ENCODE results near the gene HK3. TPM values are rescaled to one million over a fixed set of nuclear protein-coding genes. Genes with fewer than 3 reads are reported as not detected.

HK3 gene
- total and polyA plus RNA-seq, 2 experiments from 2014 or later, result not detected

DNA sequence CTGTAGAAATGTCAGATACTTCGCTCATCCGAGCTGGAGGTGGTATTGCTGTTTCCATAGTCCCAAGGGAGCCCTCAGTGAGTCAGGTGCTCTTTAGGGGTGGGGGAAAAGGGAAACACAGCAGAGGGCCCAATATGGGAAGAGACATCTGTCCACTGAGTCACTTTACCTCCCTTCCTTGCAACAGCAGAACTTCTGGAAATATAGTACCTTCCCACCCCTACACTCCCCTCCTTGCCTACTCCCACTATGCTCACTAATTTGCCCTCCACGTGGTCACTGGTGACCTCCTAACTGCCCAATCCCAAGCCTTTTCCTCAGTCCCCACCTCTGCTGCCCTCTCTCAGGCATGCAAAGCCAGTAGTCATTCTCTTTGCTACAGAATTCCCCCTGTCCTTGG is 1.9 kb downstream of the HK3 start (continued):
- TF ChIP-seq POLR2AphosphoS5 (IDR thresholded peaks at IDR 0.05; ENCODE audit: low read depth), result no peak

DNA sequence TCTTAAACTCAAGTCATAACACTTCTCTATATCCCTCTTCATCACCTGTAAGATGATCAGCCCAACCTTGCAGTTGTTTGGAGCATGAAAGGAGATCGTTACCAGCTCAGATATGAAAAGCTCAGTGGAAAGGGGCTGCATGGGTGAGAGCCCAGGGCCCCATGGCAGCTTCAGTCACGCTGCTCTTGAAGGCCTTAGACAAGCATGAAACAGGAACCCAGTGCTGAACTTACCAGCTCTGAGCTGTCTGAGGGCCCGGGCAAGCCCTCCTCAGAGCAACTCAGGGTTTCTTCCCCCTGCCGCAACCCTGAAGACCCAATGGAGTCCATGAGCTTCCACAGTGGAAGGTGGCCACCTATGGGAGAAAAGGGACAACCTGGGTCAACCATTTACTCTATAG is 3.3 kb downstream of the HK3 start:
- H3K27me3 Mint-ChIP-seq (ENCODE audit: insufficient read depth, low read depth, poor library complexity), result peaks cover 5% of the 10 kb centered on the region
- H3K9me3 Mint-ChIP-seq, result no peaks in the 10 kb centered on the region
- H3K36me3 Mint-ChIP-seq (ENCODE audit: low read depth), result no peaks in the 10 kb centered on the region
- Histone ChIP-seq H3K4me2 (no peak overlapping the region), H3K4me3 (no peak overlapping the region), H4K20me1 (replicated peaks; ENCODE audit: insufficient read depth) (no peaks in the 10 kb centered on the region), H3K79me2 (replicated peaks; ENCODE audit: insufficient read depth) (no peaks in the 10 kb centered on the region), H3K36me3 (ENCODE audit: insufficient read depth) (no peaks in the 10 kb centered on the region), H3K4me1 (ENCODE audit: insufficient read depth) (0 out of 2 replicates have a peak, but pooled peaks cover 3% of the 10 kb centered on the region), H3K27ac (ENCODE audit: low read depth) (no peak overlapping the region), H2AFZ (no peak overlapping the region), H3F3A (replicated peaks; ENCODE audit: low read depth) (no peaks in the 10 kb centered on the region), H3K27me3 (ENCODE audit: insufficient read depth) (no peaks in the 10 kb centered on the region), H3K9me2 (ENCODE audit: insufficient read depth) (no peaks in the 10 kb centered on the region)
- peaks cover 17% of the 10 kb centered on the region for H3K4me1 Mint-ChIP-seq
- TF ChIP-seq POLR2AphosphoS5 (IDR thresholded peaks at IDR 0.05; ENCODE audit: low read depth), result no peak
- no peak for TF ChIP-seq EZH2 (IDR thresholded peaks at IDR 0.05; ENCODE audit: low read depth, unreplicated experiment)
- TF ChIP-seq, protein P1, sequence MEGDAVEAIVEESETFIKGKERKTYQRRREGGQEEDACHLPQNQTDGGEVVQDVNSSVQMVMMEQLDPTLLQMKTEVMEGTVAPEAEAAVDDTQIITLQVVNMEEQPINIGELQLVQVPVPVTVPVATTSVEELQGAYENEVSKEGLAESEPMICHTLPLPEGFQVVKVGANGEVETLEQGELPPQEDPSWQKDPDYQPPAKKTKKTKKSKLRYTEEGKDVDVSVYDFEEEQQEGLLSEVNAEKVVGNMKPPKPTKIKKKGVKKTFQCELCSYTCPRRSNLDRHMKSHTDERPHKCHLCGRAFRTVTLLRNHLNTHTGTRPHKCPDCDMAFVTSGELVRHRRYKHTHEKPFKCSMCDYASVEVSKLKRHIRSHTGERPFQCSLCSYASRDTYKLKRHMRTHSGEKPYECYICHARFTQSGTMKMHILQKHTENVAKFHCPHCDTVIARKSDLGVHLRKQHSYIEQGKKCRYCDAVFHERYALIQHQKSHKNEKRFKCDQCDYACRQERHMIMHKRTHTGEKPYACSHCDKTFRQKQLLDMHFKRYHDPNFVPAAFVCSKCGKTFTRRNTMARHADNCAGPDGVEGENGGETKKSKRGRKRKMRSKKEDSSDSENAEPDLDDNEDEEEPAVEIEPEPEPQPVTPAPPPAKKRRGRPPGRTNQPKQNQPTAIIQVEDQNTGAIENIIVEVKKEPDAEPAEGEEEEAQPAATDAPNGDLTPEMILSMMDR (conservative IDR thresholded peaks at IDR 0.05; ENCODE audit: low read depth in 2 of 2), result no peak
- no peak for TF ChIP-seq JUNB (IDR thresholded peaks at IDR 0.05; ENCODE audit: unreplicated experiment)
- no peak for TF ChIP-seq ZNF114 (CRISPR knock-in tag; IDR thresholded peaks at IDR 0.05)
- no peak overlapping the region for H3K4me3 Mint-ChIP-seq
- no peak overlapping the region for H3K27ac Mint-ChIP-seq
- DNase-seq (ENCODE audit: low spot score), result no peak
- ATAC-seq, result no peak

DNA sequence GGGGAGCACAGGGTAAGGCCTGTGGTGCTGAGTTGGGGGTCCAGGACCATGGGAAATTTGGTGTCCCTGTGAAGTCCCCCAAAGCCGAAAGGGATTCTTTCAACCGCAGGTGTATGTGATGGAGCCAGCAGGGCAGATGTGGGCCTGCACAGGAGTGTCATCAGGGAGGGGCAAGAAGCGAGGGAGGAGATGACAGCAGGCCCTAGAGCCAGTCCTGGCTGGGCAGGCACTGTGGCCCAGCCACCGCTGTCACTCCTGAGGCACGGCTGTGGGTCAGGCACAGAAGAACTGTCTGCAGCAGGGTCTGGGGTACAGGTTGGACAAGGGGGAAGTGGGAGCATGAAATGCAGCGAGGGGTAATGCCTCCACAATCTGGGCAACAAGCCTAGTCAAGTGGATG is 4.8 kb downstream of the HK3 start:
- H3K27ac Mint-ChIP-seq, result no peak overlapping the region; the same call in 1 of the 2 replicates
- Histone ChIP-seq H3K4me1 (ENCODE audit: insufficient read depth) (no peaks in the 10 kb centered on the region), H4K20me1 (replicated peaks; ENCODE audit: insufficient read depth) (no peaks in the 10 kb centered on the region), H2AFZ (no peak overlapping the region), H3K79me2 (replicated peaks; ENCODE audit: insufficient read depth) (no peaks in the 10 kb centered on the region), H3K4me2 (no peak overlapping the region), H3K27me3 (ENCODE audit: insufficient read depth) (no peaks in the 10 kb centered on the region), H3K27ac (ENCODE audit: low read depth) (no peak overlapping the region), H3K36me3 (ENCODE audit: insufficient read depth) (no peaks in the 10 kb centered on the region), H3F3A (replicated peaks; ENCODE audit: low read depth) (no peaks in the 10 kb centered on the region), H3K9me2 (ENCODE audit: insufficient read depth) (no peaks in the 10 kb centered on the region), H3K4me3 (no peak overlapping the region)
- H3K9me3 Mint-ChIP-seq, result no peaks in the 10 kb centered on the region
- TF ChIP-seq EZH2 (IDR thresholded peaks at IDR 0.05; ENCODE audit: low read depth, unreplicated experiment), result no peak
- TF ChIP-seq ZNF114 (CRISPR knock-in tag; IDR thresholded peaks at IDR 0.05), result no peak
- TF ChIP-seq POLR2AphosphoS5 (IDR thresholded peaks at IDR 0.05; ENCODE audit: low read depth), result no peak
- no peak for TF ChIP-seq NANOG (IDR thresholded peaks at IDR 0.05; ENCODE audit: borderline replicate concordance)
- TF ChIP-seq, protein P2, sequence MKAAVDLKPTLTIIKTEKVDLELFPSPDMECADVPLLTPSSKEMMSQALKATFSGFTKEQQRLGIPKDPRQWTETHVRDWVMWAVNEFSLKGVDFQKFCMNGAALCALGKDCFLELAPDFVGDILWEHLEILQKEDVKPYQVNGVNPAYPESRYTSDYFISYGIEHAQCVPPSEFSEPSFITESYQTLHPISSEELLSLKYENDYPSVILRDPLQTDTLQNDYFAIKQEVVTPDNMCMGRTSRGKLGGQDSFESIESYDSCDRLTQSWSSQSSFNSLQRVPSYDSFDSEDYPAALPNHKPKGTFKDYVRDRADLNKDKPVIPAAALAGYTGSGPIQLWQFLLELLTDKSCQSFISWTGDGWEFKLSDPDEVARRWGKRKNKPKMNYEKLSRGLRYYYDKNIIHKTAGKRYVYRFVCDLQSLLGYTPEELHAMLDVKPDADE (IDR thresholded peaks at IDR 0.05), result no peak
- TF ChIP-seq STAT1 (IDR thresholded peaks at IDR 0.05; ENCODE audit: unreplicated experiment), result no peak
- TF ChIP-seq EZH2phosphoT487 (IDR thresholded peaks at IDR 0.05; ENCODE audit: unreplicated experiment), result no peak
- TF ChIP-seq, protein P1 (conservative IDR thresholded peaks at IDR 0.05; ENCODE audit: low read depth in 2 of 2), result no peak
- no peak overlapping the region for H3K4me3 Mint-ChIP-seq
- DNase-seq (ENCODE audit: low spot score) (no peak), ATAC-seq (no peak)
- no peaks in the 10 kb centered on the region for H3K36me3 Mint-ChIP-seq (ENCODE audit: low read depth)
- peaks cover 12% of the 10 kb centered on the region for H3K4me1 Mint-ChIP-seq
- H3K27me3 Mint-ChIP-seq (ENCODE audit: insufficient read depth, low read depth, poor library complexity), result peaks cover 5% of the 10 kb centered on the region
